NCI-H774 (cell line): ENCODE data around the gene PRG2.
"Not testable (repeated sequence)": the region's sequence is repeated elsewhere in the genome, so short reads cannot be mapped to it uniquely, and the experiment has no call there.

ENCODE experiments used
- DNase-seq: peaks from one replicate; lab custom pipeline; 2025; lab: John Stamatoyannopoulos, UW

Gene PRG2

DNA sequence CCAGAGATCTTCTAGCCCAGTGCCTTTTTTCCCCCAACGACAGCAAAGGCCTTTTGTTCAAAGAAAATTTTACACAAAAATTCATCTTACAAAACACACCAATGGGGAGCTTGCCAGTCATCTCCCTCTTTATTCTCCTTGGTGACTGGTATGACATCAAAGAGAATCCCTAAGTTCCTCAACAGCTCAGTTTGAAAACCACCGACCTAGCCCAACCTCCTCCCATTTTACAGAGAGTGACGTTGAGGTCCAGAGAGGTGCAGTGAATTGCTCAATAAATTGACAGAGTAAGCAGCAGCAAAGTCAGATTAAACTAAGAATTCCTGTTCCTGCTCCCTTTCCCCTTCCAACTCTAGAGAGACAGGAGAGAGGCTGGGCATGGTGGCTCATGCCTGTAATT lies 28.7 kb upstream of the PRG2 start:
- no peak for DNase-seq

DNA sequence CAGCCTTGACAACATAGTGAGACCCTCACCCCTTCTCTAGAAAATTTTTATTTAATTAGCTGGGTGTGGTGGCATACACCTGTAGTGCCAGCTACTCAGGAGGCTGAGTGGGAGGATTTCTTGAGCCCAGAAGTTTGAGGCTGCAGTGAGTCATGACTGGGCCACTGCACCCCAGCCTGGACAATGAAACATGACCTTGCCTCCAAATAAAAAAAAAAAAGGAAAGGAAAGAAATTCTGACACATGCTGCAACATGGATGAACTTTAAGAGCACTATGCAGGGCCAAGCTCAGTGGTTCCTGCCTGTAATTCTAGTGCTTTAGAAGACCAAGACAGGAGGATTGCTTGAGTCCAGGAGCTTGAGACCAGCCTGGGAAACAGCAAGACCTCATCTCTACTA lies 27.7 kb upstream of the PRG2 start:
- no peak for DNase-seq

DNA sequence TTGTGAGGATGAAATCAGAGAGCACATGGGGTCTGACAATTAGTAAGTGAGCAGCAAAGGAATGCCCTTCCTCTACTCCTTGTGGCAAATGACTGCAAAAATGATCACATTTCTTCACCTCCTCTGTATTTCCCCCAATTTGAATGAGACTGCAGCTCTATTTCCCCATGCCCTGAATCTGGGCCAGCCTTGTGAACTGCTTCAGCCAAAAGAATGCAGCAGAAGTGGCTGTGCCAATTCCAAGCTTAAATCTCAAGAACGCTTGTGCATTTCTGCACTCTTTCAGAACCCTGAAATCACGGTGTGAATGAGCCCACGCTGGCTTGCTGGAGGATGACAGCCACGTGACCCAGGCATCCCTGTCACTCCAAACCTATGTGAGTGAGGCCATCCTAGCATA lies 26.6 kb upstream of the PRG2 start:
- DNase-seq: no peak

DNA sequence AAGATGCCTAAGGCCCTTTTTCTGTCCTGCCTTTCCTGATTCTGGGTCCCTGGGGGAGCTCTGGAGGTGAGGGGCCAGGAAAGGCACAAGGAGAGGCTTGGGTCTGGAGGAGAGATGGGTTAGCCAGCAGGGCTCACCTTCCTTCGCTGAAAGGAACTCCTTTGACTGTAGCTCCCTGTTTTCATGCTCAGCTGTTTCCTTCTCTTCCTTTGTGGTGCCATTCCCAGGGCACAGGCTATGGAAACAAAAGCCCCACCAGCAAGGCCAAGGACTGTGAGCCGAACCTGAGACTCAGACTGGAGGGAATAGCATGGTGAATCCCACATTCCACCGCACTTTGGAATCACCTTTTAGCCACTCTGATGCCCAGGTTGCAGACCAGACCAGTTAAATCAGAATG lies 26.0 kb upstream of the PRG2 start:
- no peak for DNase-seq

DNA sequence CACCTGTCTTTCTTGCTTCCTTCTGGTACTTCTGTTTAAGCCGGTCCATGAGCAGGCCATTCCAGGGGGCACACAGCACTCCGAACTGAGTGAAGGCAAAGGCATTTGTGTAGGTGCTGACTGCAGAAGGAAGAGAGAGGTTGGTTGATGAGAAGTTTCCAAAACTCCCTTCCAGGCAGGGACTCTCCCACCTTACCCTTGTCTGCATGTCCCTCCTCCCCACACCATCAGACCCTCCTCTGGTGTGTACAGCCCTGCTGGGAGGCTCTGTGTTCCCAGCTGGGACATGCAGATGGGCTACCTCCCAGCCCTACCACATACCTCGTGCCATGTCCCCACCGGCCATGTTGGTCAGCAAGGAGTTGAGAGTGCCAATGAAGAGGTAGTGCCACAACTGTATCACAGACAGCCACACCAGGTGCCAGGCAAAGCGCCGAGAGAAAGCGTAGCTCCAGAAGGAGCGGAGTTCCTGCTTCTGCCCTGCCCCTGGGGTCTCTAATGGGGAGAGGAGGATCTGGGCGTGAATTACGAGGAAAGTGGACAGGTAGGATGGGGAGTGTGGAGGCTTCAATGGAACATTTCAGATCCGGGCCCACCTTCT lies 24.3 kb upstream of the PRG2 start:
- DNase-seq: no peak

DNA sequence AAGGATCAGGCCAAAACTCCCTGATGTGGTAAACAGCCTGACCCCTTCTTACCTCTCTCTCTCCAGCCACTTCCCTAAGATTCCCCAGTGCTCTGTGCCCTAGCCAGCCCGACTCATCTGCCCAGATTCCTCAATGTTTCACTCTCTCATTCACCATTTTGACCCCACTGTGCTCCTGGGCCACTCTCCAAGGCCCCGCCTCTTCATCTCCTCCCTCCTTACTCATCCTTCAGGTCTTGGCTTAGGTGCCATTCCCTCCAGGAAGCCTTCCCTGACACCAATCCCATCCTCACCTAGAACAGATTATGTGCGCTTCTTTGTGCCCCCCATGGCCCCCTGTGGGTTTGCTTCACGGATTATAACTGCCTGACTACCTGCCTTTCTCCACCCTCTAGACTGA lies 23.2 kb upstream of the PRG2 start:
- DNase-seq: no peak

DNA sequence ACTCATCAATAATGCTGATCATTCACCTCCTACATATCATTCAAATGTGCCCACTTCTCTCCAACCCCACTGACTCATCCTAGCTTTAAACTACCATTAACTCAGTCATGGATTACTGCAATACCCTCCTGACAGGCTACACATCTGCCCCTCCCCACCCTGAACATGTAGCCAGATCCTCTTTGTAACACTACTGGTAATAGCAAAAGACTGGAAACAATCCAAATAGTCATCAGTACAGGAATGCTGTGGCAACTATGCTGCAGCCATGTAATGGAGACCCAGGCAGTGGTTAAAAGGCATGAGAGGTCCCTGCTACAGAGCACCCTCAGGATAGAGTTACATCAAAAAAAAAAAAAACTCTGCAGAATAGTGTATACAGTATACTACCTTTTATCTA lies 19.8 kb upstream of the PRG2 start:
- DNase-seq: no peak

DNA sequence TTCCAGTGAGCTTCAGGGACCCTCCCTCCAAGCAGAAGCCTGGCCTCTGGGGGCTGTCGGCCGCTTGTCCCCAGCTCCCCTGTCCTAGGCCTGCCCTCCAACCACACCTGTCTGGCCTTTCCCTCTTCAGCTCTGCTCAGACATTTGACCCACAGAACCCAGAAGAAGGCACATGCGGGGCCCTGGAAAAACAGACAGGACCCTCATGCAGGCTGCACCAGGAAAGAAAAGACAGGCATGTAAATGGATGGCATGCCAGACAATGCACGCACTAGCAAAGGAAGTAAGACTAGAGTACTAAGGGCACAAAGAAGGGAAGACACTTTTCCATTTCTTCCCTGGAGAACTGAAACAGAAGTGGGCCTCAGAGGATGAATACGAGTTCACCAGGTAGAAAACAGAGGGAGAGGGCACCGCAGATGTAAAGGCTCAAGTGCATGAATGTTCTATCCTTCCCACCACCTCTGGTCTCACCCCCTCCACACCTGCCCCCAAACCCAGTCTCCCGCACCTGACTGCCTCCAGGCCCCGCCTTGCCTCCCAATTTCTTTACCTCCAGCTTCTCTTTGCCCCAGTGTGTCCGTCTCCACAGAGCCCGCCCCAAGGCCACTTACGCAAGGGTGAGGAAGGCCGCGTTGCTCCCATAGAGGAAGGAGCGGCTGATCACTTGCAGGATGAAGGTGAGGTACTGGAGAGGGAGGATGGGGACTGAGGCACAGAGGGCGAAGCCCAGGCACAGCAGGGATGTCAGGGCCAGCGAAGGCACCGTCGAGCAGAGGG lies 19.1 kb upstream of the PRG2 start:
- DNase-seq: no peak

DNA sequence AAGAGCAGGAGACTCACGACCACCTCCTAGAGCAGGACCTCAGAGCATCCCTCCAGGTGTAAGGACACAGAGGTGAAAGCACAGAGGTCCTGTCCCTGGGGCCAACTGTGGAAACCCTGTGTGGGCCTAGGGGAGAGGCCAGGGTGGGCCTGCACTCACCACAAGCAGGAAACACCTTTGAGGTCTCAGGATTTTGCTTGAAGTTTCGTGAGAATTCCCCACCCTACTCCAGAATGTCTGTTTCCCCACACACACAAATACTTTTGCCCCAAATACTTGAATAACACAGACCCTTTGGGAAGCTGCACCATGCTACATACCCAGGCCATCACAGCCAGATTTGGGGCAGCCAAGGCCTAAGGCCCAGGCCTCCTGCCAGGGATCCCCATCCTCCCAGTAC lies 18.3 kb upstream of the PRG2 start:
- no peak for DNase-seq

DNA sequence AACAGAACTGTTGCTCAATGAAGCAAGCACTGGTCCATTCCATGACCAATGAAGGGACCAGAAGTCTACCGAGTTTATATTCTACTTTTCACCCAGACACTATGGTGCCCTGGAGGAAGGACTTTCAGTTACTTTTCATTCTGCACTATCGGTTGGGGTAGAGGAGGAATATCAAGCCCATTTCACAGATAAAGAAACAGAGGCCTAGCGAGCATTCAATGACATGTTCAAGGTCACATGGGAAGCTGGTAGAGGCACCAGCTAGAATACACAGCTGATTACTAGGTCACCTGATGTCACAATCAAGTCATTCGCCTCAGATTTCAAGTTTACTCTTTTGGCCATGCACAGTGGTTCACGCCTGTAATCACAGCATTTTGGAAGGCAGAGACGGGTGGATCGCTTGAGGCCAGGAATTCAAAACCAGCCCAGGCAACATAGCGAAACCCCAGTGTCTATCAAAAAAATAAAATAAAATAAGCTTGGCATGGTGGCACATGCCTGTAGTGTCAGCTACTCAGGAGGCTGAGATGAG lies 17.6 kb upstream of the PRG2 start:
- DNase-seq: no peak

DNA sequence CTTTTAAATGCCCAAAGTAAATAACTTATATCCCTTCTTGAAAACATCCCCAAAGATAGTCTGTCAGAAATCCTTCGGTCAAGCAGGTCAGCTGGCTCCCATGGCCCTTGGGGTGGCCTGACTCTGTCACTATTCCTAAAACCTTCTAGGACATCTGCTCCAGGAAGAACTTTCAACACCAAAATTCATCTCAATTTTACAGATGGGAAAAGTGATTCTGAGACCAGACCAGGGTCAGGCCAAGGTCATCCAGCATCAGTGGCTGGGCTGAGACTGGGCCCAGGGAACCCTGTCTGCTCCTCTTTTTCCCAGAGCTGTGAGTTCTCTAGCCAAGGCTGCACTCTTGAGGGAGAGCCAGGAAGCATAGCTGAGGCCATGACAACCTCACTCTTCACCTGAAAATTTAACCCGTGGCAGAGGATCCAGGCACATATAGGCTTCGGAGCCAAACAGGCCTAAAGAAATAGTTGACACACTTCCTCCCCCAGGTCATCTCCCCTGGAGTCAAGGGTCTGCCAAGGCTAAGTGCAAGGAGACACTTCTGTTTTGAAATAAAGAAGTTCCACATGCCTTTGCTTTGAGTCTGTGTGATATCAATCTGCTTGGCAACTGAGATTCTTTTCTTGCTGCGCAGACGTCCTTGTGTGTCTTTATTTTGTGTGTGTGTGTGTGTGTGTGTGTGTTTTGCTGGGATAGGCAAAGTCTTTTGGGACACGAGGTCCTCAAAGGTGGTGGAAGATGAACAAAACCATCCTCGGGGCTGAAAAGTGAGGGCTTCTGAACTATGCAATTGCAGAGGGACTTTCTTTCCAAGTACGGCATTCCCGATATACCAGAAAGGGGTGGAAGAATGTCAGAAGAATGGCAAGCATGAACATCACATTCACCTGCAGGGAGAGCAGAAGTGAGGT lies 16.8 kb upstream of the PRG2 start:
- no peak for DNase-seq

DNA sequence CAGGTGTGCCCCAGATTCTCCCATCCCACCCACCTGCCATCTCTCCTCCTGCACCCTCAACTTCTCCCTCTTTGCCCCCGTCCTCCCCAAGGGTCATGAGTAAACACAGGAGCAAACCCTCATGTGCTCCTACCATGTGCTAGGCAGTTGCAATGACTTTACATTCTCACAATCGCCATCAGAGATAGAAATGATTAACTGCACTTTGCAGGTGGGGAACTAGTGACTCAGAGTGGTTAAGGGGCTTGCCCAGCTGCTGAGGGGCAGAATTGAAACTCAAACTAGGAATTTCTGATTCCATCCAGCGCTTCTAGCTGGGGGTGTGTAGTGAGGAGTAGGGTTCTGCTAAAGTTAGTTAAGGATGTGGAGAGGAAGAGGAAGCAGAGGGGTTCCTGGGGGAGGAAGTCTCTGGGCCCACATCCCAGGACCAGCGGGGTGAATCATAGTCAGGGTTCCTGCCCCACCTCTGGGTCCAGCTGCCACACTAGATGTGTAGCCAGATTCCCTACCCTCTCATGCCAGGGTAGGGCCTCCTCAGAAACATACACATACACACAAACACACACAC lies 16.0 kb upstream of the PRG2 start:
- DNase-seq: no peak

DNA sequence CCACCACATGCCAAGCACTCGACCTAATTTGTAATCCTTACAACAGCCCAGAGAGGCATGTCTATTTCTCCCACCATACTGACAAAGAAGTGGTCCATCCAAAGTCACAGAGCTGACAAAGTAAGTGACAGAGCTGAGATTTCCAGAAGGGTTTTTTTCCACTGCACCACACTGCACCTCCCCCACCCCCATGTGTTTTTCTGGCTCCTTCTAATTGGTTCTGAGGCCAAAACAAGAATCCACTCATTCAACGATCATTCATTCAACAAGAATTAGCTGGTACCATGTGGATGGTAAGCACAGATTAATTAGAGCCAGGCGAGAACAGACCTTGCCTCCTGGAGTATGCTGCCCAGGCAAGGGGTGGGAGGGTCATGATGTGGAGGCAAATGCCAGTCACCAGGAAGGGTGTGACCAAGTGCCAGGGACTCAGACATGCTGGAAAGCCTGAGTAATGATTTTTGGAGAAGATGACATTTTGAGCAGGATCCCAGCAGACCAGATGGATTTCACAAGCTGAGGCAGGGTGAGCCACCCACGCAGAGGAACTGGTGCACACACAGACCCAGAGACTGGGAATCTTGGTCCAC lies 14.9 kb upstream of the PRG2 start:
- no peak for DNase-seq

DNA sequence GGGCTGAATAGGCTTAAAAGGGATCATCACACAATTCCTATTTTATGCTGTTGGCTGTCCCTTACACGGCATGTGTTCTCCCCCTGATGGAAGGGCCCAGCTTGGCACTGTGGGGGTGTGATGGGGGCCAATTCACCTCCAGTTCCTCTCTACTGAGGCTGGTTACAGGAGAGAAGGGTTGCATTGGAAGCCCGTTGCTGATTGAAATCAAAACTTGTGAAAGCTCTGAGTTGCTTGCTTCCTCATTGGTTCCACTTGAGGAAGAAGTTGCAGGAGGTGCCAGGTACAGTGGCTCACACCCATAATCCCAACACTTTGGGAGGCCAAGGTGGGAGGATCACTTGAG lies 13.3 kb upstream of the PRG2 start:
- no peak for DNase-seq

DNA sequence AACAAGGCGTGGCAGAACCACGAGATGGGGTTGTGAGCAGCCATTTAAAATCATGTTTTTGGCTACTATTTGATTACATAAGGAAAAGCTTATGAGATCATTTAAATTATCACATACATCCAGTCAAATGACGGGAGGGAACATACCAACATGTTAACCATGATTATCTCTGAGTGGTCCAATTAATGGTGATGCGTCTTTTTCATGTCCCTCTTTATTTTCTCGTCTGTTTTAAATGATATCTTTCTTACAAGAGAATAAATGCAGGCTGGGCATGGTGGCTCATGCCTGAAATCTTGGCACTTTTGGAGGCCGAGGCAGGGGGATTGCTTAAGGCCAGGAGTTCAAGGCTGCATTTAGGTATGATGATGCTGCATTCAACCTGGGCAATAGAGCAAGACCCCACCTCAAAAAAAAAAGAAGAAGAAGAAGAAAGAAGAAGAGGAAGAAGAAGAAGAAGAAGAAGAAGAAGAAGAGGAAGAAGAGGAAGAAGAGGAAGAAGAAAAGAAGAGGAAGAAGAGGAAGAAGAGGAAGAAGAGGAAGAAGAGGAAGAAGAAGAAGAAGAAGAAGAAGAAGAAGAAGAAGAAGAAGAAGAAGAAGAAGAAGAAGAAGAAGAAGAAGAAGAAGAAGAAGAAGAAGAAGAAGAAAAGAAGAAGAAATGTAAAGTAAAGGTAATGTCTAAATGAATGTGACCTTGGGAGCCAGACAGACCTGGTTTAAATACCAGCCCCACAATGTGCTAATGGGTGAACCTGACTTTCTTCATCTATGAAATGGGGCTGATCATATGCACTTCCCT lies 12.8 kb upstream of the PRG2 start:
- not testable (repeated sequence) for DNase-seq

DNA sequence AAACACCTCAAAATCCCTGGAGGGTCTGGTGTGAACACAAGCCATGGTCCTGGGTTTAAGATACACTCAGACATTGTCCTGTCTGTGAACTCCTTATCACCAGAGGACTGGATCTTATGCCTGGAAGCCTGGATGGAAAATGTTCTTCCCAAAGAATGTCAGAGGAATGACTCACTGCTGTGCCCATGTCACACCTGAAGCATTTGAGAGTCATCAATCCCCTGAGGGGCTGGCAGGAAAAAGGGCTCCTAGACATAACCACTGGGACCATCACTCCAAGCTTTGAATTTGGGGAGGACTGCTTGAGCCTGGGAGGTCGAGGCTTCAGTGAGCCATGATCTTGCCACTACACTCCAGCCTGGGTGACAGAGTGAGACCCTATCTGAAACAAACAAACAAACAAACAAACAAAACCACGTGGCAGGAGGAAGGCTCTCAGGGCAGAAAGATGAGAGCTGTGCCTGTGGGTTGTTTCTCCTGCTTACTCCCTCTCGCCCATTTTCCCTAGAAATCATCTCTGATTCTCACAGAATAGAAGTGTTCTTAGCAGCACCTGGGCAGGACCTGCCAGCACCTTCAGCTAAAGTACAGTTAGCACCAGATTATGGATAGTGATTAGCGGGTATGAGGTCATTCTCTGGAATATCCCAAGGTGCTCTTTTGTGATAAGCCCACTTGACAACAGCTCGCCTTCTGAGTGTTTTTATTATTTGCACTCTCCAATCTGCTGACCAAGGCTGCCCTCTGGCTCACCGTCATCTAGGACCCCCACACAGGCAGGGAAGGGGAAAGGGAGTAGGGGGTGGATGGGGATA lies 11.9 kb upstream of the PRG2 start:
- DNase-seq: no peak

DNA sequence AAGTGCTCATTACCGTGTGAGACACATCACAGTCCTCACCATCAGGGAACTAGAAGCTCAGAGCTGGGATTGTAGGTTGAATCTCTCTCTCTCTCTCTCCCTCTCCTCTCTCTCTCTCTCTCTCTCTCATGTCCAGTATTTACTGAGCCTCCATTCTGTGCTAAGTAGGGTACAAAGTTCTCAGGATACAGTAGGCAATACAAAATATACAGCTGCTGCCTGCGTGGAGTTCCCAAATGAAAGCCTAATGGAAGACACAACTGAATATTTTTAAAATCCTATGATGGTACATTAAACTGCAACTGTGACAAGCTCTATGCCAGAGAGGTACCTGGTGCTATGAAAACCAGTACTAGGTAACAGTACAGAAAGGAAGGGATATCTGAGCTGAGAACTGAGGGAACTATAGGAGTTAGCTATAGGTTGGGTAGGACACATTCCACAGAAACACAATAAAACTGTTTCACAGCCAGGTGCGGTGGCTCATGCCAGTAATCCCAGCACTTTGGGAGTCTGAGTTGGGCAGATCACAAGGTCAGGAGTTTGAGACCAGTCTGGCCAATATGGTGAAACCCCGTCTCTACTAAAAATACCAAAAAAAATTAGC lies 9.6 kb upstream of the PRG2 start:
- DNase-seq: no peak

DNA sequence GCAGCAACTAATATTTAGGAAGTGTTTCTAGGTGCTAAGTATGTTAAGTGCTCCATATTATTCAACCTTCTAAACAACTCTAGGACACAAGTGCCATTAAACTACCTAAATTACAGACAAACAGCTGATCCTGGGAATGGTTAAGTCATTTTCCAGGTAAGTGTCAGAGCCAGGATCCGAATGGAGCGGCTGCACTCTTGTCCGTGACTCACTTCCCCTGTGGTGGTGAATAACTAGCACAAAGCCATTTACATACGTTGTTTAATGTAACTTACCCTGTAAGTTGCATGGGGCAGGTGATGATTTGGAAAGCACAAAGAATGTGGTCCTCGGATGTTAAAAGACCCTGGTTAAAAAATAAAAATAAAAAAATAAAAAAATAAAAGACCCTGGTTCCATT lies 8.8 kb upstream of the PRG2 start:
- no peak for DNase-seq

DNA sequence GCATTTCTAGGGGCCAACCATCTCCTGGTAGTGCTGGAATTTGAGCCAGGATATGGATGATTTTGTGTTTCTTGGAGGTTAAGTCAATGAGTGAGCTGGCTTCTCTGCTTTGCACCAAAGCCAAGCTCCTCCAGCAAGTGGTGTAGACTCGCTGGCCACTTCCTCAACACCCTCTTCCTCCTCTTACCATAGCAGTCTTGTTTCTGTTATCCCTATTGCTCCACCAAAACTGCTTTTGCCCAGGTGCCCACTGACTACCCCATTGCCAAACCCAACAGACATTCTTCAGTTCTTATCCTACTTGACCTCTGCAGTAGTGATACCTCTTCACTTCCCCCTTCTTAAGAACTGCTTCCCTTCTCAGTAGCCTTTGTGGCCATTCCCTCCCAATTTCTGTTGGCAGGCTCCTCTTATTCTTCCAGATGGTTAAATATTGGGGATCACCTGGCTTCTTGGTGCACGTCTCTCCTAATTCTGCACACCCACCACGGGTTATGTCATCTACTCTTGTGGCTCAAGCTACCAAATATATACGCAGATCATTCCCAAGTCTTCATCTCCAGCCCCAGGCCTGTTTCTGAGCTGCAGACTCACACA lies 7.0 kb upstream of the PRG2 start:
- no peak for DNase-seq

DNA sequence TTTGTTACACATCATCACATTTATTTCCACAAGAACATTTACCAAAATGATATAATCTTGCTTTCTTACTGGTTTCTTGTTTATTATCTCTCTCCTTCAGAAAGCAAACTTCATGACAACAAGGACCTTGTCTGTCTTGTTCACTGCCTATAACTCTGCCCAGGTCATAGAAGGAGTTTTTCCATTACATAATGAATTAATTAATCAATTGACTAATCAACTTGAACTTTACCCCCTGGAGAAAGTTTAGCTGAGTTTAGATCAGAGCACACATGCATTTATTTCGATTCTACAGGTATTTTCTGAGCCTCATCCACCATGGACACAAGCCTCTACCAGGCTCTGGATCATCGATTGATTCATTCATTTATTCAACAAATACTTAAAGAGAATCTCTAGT lies 6.3 kb upstream of the PRG2 start:
- DNase-seq: no peak
